HL-60 (cell line): ENCODE measurements around the gene CABCOCO1.

Experiments
- DNase-seq, 2 experiments: peaks; one replicate each; pipeline ENCODE4 v3.0.0-alpha.2; 2010 to 2020; ENCODE audit warnings: low read depth in 1 of 2, low spot score in 1 of 2
- H3K27ac ChIP-seq: fragments of 250-450 bp; sonication (Bioruptor Pico); replicated peaks from 2 replicates; pipeline ENCODE4 v1.5.1; 2020; ENCODE audit warnings: mild to moderate bottlenecking, moderate library complexity
- H3K27me3 ChIP-seq: fragments of 250-450 bp; sonication (Bioruptor Pico); 2 replicates; pipeline ENCODE4 v1.5.1; 2021; ENCODE audit warnings: mild to moderate bottlenecking, moderate library complexity; ENCODE audit not compliant: insufficient read depth, poor library complexity, severe bottlenecking
- H3K4me3 ChIP-seq: replicated peaks from 2 replicates; pipeline ENCODE4 v1.5.1; 2011; ENCODE audit warnings: mild to moderate bottlenecking, control low read depth, low read length; ENCODE audit not compliant: insufficient read depth
- CTCF ChIP-seq: IDR thresholded peaks from one replicate; pipeline ENCODE4 v1.5.1; 2011; ENCODE audit warnings: low read length, control low read depth, inconsistent platforms; ENCODE audit not compliant: insufficient read depth
- GABPA ChIP-seq: IDR thresholded peaks from 2 replicates; pipeline ENCODE4 v1.6.1; 2012; ENCODE audit warnings: low read depth
- POLR2AphosphoS5 ChIP-seq: IDR thresholded peaks from 2 replicates; pipeline ENCODE4 v1.6.1; 2012; ENCODE audit warnings: low read depth
- SPI1 ChIP-seq: IDR thresholded peaks from 2 replicates; pipeline ENCODE4 v1.6.1; 2012; ENCODE audit warnings: low read depth, mild to moderate bottlenecking, borderline replicate concordance
- TF ChIP-seq, protein P1 (sequence below): IDR thresholded peaks from 2 replicates; pipeline ENCODE4 v1.6.1; 2012; ENCODE audit warnings: low read depth; ENCODE audit not compliant: insufficient replicate concordance

CABCOCO1 gene

DNA sequence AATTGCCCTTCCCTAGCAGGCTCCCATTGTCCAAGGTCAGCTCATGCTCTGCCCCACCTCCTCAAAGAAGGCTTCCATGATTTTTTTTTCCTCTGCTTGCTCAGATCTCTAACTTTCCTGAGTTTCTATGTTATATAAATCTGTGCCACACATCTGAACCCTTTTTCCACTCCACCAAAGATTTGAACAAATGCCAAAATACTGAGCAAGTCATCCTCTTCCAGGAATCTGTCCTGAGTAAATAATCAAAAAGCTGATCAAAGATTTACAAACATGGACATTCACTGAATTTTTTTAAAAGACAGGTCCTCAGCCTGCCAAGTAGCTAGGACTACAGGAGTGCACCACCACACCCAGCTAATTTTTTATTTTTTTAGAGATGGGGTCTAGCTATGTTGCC is 136.0 kb downstream of the CABCOCO1 start:
- H3K27me3 ChIP-seq, result no peaks in the 10 kb centered on the region
- H3K27ac ChIP-seq, result no peak overlapping the region
- no peak for DNase-seq
- TF ChIP-seq CTCF, result no peak
- TF ChIP-seq, protein P1, sequence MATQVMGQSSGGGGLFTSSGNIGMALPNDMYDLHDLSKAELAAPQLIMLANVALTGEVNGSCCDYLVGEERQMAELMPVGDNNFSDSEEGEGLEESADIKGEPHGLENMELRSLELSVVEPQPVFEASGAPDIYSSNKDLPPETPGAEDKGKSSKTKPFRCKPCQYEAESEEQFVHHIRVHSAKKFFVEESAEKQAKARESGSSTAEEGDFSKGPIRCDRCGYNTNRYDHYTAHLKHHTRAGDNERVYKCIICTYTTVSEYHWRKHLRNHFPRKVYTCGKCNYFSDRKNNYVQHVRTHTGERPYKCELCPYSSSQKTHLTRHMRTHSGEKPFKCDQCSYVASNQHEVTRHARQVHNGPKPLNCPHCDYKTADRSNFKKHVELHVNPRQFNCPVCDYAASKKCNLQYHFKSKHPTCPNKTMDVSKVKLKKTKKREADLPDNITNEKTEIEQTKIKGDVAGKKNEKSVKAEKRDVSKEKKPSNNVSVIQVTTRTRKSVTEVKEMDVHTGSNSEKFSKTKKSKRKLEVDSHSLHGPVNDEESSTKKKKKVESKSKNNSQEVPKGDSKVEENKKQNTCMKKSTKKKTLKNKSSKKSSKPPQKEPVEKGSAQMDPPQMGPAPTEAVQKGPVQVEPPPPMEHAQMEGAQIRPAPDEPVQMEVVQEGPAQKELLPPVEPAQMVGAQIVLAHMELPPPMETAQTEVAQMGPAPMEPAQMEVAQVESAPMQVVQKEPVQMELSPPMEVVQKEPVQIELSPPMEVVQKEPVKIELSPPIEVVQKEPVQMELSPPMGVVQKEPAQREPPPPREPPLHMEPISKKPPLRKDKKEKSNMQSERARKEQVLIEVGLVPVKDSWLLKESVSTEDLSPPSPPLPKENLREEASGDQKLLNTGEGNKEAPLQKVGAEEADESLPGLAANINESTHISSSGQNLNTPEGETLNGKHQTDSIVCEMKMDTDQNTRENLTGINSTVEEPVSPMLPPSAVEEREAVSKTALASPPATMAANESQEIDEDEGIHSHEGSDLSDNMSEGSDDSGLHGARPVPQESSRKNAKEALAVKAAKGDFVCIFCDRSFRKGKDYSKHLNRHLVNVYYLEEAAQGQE, result no peak
- no peak for TF ChIP-seq POLR2AphosphoS5
- no peak for TF ChIP-seq SPI1
- no peak for TF ChIP-seq GABPA
- H3K4me3 ChIP-seq, result no peak overlapping the region

DNA sequence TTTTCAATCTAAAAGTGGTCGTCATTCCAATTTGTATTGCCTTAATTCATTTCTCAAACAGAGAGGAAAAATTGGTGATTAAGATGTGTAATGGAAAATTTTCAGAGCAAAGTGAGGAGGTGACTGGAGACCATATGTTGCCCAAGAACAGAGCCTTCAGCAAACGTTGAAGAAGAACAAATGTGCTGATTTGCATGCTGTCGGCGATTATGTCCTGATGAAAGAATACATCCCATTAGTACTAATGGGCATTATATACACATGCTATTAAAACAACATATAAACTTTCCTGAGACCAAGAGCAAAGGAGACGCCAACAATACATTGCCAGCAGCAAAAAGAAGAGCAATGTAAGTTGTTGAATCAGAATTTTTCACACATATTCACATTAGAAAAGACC is 138.8 kb downstream of the CABCOCO1 start:
- no peak for DNase-seq
- Histone ChIP-seq H3K27me3 (no peaks in the 10 kb centered on the region), H3K27ac (no peak overlapping the region), H3K4me3 (no peak overlapping the region)
- no peak for TF ChIP-seq SPI1
- no peak for TF ChIP-seq CTCF
- TF ChIP-seq GABPA, result no peak
- no peak for TF ChIP-seq POLR2AphosphoS5
- TF ChIP-seq, protein P1, result no peak

- H3K27ac ChIP-seq, result no peak overlapping the region
- no peak for DNase-seq
- H3K4me3 ChIP-seq, result no peak overlapping the region
- TF ChIP-seq CTCF (no peak), POLR2AphosphoS5 (no peak), SPI1 (no peak), GABPA (no peak)
- TF ChIP-seq, protein P1, result no peak
- H3K27me3 ChIP-seq, result no peaks in the 10 kb centered on the region
Measured at GRCh38 chr10:61803269-61803668, 140.5 kb downstream of the CABCOCO1 start.
